ENCODE results near the gene AMER3. TPM values are rescaled to one million over a fixed set of nuclear protein-coding genes. Genes with fewer than 3 reads are reported as not detected.

AMER3 gene
- total RNA-seq, 1 donor from 2014 or later = not detected

DNA sequence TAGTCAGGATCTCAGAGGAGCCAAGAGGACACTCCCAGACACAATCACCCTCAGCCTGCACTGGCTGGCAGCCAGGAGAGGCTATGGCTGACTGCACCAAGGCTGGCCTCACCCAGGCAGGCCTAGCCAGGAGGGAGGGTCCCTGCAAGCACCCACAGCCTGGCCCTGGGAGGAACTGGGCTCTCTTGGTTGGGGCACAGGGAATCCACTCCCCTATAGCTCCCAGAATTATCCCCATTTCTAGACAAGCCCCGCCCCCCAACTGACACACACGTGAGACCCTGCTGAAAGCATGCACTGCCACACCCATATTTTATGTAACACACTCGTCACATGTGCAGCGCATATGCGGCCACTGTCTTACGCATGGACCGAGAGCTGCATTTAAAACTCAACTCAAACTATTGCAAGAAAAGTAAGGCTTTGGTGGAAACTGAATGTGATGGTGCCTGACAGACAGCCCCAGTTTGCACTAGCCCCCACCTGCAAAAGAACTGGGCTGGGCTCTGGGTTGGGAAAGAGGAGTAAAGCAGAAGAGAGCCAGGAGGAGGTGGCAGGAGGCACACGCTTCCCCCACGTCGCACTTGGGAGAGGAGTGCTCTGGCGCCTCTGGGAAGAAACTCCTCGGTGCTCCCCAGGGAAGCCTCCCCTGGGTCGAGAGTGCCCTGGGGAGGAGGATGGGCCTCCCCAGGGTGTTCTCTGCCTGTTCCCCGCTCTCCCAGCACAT is 52.5 kb downstream of the AMER3 start:
- intact Hi-C loops (cut with DNase I) = no loop called here
- no peaks in the 10 kb centered on the region for H3K9me3 ChIP-seq
- no peaks in the 10 kb centered on the region for H3K27me3 ChIP-seq
- peak in 1 of 2 donors; percentile 60 for DNase-seq (ENCODE audit: low spot score in 2 of 2)
- H3K27ac ChIP-seq = no peak overlapping the region
- TF ChIP-seq, protein P1, sequence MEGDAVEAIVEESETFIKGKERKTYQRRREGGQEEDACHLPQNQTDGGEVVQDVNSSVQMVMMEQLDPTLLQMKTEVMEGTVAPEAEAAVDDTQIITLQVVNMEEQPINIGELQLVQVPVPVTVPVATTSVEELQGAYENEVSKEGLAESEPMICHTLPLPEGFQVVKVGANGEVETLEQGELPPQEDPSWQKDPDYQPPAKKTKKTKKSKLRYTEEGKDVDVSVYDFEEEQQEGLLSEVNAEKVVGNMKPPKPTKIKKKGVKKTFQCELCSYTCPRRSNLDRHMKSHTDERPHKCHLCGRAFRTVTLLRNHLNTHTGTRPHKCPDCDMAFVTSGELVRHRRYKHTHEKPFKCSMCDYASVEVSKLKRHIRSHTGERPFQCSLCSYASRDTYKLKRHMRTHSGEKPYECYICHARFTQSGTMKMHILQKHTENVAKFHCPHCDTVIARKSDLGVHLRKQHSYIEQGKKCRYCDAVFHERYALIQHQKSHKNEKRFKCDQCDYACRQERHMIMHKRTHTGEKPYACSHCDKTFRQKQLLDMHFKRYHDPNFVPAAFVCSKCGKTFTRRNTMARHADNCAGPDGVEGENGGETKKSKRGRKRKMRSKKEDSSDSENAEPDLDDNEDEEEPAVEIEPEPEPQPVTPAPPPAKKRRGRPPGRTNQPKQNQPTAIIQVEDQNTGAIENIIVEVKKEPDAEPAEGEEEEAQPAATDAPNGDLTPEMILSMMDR (IDR thresholded peaks at IDR 0.05) = no peak
- no peak overlapping the region for H3K4me3 ChIP-seq
- no peaks in the 10 kb centered on the region for H3K36me3 ChIP-seq
- no peaks in the 10 kb centered on the region for H3K4me1 ChIP-seq

GRCh38 chr2:130808482-130809268 is 53.3 kb downstream of the AMER3 start:
- no peak overlapping the region for H3K4me3 ChIP-seq
- DNase-seq (ENCODE audit: low spot score in 2 of 2) = no peak
- no peaks in the 10 kb centered on the region for H3K9me3 ChIP-seq
- H3K27me3 ChIP-seq = no peaks in the 10 kb centered on the region
- intact Hi-C loops (cut with DNase I) = no loop called here
- H3K4me1 ChIP-seq = no peaks in the 10 kb centered on the region
- H3K36me3 ChIP-seq = no peaks in the 10 kb centered on the region
- H3K27ac ChIP-seq = no peak overlapping the region
- TF ChIP-seq, protein P1 (IDR thresholded peaks at IDR 0.05) = no peak

DNA sequence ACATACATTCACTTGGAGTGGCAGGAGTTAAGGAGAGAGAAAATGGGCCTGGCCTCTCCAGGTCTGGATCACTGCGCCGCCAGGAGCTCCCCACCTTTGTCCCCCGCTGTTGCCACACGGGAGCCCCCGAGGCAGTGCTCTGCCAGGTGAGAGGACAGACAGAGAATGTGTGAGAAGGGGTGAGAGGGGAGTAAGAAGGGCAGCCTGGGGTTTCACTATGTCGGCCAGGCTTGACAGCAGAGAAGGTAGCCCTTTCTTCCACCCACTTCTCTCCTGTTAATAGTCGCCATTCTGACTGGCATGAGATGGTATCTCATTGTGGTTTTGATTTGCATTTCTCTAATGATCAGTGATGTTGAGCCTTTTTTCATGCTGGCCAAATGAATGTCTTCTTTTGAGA is 55.1 kb downstream of the AMER3 start:
- Histone ChIP-seq H3K9me3 (no peaks in the 10 kb centered on the region), H3K27me3 (no peaks in the 10 kb centered on the region), H3K27ac (no peak overlapping the region), H3K4me1 (no peaks in the 10 kb centered on the region), H3K4me3 (no peak overlapping the region), H3K36me3 (no peaks in the 10 kb centered on the region)
- intact Hi-C loops (cut with DNase I) = no loop called here
- DNase-seq (ENCODE audit: low spot score in 2 of 2) = peak in 1 of 2 donors; percentile 12
- TF ChIP-seq, protein P1 (IDR thresholded peaks at IDR 0.05) = no peak

- DNase-seq (ENCODE audit: low spot score in 2 of 2) = peak in 1 of 2 donors; percentile 9
- H3K27ac ChIP-seq = no peak overlapping the region
- H3K4me1 ChIP-seq = no peaks in the 10 kb centered on the region
- H3K4me3 ChIP-seq = no peak overlapping the region
- H3K27me3 ChIP-seq = no peaks in the 10 kb centered on the region
- no peaks in the 10 kb centered on the region for H3K36me3 ChIP-seq
- H3K9me3 ChIP-seq = no peaks in the 10 kb centered on the region
- intact Hi-C loops (cut with DNase I) = no loop called here
- TF ChIP-seq, protein P1 (IDR thresholded peaks at IDR 0.05) = no peak
These were observed 58.4 kb downstream of the AMER3 start for GRCh38 chr2:130813722-130814121.

DNA sequence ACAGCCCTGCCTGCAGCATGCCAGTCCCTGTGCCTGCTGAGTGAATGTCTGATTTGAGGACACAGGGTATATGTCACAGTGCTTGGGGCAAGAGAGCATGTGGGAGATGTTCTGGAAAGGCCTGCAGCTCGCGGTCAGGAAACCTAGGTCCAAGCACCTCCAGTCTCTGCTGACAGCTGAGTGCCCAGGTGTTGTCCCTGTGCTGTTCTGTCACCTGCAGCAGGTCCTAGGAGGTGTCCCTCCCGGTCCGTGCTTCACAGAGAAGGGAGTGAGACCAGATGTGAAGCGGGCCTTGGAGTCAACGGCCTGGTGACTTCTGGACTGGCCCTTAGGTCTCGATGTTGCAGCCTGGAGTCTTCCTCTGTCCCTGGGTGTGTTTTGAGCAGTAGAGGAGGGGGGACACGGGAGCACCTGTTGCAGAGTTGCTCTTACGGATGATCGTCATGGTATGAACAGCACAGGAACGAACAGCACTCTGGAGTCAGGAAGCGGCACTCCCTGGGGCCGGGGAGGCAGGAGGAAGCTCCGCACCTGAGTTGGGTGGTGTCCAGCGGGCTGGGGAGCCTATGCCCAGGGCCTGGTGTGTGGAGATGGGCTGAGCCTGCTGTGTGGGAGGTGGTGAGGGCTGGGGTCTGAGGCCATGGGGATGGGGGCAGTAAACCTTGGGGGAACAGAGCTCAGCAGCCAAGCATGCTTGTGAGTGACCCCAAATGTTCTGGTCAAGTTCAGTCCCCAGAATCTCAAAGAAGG is 59.8 kb downstream of the AMER3 start:
- Histone ChIP-seq H3K4me3 (no peak overlapping the region), H3K4me1 (peaks cover 5 to 10% of the 10 kb centered on the region in 2 donors), H3K27ac (no peak overlapping the region), H3K27me3 (no peaks in the 10 kb centered on the region), H3K36me3 (no peaks in the 10 kb centered on the region), H3K9me3 (no peaks in the 10 kb centered on the region)
- intact Hi-C loops (cut with DNase I) = no loop called here
- DNase-seq (ENCODE audit: low spot score in 2 of 2) = peak in 1 of 2 donors; percentile 43
- TF ChIP-seq, protein P1 (IDR thresholded peaks at IDR 0.05) = no peak

Other genes starting within 250 kb of the AMER3 start
- not detected for gene POTEI, start 246.2 kb upstream of the AMER3 start, total RNA-seq
- not detected for gene CFC1B, start 234.3 kb upstream of the AMER3 start, total RNA-seq
- gene CFC1, start 156.0 kb upstream of the AMER3 start, total RNA-seq = not detected
- not detected for gene POTEJ, start 144.1 kb upstream of the AMER3 start, total RNA-seq
- gene GPR148, start 26.5 kb upstream of the AMER3 start, total RNA-seq = not detected
- gene ARHGEF4, start 81.4 kb downstream of the AMER3 start, total RNA-seq = 9.6 TPM

Data from ascending aorta (tissue), 2 donors.